ENCODE measurements around the gene SCFD2. TPM values are rescaled to one million over a fixed set of nuclear protein-coding genes. Genes with fewer than 3 reads are reported as not detected.
A peak's percentile ranks its signal among the peaks of the same experiment; 100 is the strongest.
"Not testable (repeated sequence)": the region's sequence is repeated elsewhere in the genome, so short reads cannot be mapped to it uniquely, and the experiment has no call there.

The SCFD2 gene
- total RNA-seq, 1 donor from 2014 or later: 16.5 TPM

DNA sequence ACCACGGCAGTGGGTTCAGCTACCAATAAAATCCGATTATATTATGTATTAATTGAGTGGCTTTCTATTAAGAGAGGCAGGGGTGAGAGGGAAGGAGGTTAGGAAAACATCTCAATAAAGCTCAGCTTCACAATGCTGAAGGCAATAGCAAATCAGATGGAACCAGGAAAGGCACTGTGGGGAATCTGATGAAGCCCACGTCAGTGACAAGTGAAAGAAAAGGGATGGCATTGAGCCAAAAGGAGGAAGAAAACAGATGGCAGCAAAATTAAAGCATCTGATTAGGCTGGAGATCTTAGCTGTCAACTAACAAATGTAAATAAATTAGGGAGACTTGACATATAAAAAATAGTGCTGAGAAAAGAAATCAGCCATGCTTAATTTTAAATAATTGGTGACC is 322.8 kb downstream of the SCFD2 start:
- ATAC-seq: no peak

DNA sequence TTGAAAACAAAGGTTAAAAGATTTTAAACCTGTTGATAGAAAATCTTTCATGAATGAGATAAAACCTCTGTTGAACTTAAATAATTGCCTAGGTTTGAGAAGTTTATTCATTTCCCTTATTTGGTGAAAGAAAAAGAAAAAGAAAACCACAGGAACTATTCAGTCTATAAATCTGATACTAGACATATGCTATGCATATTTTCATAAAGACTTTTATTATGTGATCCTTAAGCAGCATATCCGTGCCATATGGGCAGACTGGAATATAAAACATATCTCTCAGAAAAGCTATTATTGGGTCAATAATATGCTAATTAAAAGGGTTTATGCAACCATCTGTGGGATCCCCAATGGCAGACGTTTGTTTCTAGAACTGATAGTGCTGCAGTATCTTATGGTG is 325.0 kb downstream of the SCFD2 start:
- no peak for ATAC-seq

DNA sequence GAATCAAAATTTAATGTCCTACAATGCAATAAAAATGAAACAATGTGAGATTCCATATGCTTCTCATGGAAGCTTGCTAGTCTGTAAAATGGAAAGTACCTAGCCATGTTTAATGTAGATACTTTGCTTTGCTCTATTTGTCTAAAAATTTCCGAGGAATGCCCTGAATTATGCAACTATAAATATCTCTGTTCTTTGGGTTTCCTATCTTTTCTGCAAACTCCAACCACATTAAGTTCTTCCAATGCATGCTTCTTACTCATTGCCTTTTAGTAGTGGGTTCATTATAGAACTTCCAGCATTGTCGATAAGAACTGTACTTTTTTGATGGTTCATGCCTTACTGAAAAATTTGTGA is 325.4 kb downstream of the SCFD2 start:
- ATAC-seq: no peak

DNA sequence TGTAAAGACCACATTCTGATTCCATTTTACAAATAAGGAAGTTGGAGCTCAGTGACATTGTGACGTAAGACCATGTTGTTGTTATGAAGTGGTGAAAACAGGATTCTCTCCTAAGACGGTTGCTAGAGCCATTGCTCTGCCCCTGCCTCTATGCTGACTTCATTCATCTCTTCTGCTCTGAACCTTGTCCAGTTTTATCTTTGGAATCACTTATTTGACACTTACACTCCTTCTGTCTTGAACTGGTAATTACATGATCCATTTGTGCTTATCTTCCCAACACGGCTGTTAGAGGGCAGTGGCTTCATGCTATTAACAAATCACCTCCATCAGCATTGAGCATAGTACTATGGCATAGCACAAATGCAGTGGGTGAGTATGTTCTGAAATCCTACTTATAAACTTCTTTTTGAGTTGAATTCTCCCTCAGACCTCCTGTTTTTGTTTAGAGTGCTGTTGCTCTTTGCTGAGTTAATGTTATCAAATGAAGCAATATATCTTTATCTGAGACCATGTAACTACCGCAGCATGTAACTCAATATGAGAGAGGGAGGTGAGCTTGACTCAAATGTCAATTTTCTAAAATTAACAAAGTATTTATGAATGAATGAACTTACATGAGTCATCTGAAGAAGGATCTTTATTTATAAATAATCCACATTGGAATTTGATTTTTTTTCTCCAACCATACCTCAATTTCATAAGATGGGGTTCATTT is 326.0 kb downstream of the SCFD2 start:
- ATAC-seq: no peak

DNA sequence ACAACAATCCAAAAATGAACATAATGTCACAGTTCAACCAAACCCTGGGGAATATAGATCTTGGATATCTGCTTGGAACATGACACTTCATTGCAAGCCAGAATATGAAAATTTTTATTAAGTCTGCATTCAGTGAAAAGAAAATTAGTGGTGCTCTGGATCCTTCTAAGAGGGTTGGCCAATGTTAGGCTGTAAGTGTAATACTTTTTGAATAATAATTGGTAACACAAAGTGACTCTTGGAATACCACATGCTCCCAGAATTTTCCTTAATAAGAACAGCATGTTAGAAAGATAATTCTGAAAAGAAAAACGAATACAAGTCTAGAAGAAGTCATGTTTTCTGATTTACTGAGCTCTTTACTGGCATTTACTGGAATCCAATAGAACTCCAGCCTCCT is 328.0 kb downstream of the SCFD2 start:
- ATAC-seq: no peak

DNA sequence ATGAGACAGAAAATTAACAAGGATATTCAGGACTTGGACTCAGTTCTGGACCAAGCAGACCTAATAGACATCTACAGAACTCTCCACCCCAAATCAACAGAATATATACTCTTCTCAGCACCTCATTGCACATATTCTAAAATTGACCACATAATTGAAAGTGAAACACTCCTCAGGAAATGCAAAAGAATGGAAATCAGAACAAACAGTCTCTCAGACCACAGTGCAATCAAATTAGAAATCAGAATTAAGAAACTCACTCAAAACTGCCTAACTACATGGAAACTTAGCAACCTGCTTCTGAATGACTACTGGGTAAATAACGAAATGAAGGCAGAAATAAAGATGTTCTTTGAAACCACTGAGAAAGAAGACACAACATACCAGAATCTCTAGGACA is 333.0 kb downstream of the SCFD2 start:
- ATAC-seq: not testable (repeated sequence)

DNA sequence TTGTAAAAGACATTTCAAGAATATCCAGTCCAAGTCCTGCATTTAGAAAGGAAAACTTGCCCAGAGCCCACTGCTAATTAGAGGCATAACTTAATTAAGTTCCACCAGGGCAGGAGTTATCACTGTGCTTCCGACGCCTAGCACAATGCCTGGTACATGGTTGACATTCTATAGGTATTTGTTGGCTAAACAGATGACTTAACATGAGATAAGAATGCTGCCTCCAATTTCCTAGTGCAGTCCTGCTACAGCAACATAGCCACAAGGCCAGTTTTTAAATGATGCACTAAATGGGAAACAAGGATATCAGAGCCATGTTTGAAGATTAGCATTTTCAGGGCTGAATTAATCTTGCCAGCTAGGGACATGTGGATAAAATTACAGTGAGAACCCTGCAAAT is 339.6 kb downstream of the SCFD2 start:
- no peak for ATAC-seq

DNA sequence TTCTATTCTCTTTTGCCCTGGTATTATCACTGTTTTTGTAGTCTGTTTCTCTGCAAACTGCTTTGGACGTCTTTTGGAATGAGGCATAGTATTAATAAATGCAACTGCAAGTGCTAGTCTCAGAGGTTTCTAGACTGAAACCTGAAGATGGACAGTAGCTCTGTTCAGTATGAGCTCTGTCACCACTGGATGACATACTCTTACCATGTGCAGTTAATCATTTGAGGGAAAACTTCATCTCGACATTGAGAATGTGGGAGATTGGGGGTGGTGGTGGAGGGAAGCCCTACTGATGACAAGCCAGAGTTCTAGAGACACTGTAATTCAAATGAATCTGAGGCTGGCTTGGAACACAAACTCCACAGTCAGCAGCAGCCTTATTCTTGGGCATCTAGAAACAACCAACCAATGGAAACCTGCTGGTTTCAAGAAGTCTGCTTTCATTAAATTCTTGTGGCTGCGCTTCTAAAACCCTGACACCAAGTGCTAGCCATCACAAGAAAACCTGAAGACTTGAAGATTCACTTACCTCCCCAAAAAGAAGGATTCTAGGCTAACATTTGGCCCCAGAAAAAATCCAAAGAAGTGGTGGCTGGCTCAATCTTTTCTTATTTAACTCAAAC is 342.1 kb downstream of the SCFD2 start:
- no peak for ATAC-seq

DNA sequence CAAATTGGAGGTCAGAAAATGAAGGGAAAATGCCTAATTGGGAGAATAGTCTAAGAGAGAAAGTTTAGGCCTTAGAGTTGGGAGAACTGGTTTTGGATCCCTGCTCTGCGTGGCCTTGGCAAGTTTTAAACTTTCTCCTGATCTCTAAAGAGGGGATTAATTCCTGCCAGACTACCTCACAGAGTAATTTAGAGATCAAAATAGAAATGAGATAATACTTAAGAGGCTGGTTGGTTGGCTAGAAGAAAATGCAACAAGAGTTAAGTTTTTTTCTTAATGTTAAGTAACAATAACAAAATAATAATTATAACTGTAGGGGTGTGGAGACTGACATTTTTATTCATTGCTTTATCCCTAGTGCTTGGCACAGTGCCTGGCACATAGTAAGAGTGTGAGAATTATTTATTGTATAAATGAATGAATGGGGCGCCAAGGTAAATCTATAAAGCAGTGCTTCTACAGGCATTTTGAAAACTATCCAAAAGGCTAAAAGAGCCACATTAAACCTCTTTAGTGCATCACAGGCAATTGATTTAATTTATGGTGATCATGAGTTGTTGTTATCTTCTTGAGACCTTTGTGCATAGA is 343.3 kb downstream of the SCFD2 start:
- peak; percentile 31 for ATAC-seq

DNA sequence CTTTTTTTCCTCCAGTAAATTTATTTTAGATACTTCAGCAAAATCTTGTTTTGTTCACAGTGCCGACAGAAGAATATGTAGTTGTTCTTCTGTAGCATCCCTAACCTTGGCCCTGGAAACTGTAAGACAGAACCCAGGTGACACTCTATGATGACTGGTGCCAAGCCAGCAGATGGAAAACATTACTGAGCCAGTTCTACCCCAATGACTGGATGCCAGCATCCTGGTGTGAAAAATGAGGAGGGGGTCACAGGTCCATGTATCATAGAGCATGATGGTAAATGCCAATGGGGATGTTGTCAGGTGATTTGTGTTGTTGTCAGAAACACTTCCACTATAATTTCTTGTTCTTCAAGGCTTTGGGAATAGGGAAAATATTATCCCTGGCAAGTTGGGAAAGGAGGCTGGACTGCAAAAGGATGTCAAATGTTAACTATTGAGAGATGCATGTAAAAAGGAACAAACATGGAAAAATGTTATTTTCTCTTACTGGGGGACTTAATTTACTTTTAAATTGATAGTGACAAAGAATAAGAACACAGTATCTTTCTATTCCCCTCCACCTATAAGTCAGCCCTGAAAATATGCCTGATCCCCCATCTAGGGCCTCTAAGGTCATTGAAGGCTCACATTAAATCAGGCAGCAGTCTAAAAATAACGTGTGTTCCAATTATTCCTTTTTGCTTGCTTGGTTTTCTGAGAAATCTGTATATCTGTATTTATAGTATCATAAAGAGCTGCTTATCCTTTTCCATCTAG is 343.9 kb downstream of the SCFD2 start:
- no peak for ATAC-seq

DNA sequence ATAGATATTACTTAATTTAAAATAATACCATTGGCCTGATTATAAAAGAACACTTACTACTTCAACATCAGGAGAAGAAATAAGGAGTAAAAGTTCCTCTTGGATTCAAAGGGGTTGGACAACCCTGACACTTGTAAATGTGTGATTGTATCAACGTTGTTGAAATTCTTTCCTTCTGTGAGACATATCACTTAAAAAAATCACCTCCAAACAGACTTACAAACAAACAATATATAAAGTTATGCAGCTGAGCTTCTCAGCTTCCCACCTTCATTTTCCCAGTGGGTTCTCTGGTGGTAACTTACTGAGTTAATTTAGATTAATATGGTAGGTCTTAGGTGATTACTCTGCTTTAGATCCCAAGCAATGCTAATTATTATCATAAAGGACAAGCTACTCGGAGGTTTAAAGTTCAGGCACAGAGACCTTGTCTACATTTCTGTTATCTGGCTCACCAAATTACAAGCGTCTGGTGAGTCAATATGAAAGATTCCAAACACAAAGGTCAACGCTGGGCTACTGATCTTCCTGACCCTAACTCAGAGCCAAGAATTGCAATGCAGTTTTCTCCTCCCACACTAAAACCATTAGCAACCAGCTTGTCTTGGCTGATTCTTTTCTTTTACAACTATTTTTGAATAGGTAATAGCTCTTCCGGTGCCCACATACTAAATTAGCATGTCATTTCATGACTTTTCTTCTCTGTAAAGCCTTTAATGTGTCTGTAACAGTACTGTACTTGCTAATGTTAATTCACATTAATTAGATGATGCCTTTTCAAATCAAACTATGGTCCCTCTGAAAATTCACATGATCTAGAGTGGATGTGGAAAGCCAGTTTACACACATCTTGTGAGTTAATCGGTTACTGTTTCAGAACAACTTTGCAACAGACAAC is 346.1 kb downstream of the SCFD2 start:
- no peak for ATAC-seq

DNA sequence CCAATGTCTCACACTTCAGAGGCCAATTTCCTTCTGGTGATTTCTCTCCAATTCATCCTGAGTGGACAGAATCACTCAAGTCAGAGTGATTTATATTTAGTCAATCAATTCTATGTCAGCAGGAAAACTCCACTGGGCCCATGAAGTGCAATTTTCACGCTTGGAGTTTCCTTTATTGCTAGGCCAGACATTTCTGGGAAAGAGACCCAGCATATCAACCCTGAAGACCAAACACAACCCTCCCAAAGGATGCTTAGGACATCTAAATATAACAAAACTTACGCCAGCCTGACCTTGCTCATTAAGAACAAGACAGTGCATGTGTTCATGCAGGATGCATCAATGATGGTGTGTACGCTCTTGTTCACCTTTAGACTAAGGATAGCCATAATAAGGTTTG is 347.4 kb downstream of the SCFD2 start:
- ATAC-seq: no peak

DNA sequence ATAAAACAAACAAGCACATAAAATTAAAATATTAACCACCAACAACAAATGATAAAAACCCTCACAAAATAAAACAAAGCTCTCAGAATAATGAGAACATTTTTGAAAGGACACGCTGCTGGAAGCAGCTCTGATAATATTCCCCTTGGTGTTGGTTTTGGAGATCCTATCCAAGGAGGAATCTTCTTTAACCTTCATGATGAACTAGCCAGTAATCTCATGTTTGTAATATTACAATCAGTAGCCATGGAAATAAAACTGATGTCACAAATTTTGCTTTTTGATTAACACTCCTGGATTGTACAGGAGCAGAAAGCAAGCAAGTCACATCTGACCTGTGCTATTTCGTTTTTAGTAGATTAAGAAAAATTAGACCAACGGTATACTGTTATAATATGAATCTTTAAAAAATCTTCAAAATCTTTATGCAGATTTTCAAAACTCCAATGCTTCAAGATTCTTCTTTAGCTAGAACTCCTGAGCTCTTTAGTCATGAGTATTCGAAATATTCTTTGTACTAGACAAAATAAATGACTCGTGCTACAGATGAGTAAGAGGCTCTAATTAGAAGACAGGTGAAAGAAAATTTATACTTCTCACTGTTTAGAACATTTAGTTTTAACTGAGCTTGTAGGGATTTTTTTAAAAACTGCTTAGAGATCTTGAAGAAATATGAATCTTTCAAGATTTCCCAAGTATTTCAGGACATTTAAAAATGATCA is 349.6 kb downstream of the SCFD2 start:
- no peak for ATAC-seq

DNA sequence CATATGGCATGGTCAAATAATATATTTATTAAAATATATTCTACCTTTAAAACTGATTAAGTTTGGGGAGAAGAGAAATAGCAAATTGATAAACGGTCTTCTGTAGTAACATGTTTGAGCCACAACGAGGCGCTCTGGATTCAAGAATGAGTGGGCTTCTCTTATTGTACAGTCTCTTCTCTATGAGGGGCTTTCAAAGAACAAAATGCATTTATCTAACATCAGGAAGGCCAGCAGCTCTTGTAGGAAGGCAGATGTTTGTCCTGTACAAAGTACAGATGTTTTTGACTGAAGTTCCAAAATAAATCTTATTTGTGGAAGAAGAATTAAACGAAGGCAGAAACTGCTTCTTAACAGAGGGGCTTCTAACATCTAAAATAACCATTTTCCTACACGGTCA is 350.2 kb downstream of the SCFD2 start:
- ATAC-seq: no peak

DNA sequence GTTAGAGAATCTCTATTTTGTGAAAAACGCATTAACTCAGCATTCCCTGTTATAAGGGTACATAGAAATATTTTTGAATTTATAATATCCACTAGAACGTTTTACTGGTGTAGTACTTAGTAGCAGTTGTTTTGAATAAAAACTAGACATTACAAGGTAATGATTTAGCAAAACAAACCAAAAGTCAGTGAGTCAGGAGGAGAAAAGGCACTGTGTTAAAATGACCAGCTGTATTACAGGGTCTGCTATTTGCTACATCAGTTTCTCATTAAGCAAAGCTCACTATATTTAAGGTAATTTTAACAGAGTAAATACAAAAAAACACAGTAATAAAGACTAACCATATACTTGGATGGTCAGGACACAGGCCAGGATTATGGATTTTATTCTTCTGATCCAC is 351.0 kb downstream of the SCFD2 start:
- ATAC-seq: no peak

DNA sequence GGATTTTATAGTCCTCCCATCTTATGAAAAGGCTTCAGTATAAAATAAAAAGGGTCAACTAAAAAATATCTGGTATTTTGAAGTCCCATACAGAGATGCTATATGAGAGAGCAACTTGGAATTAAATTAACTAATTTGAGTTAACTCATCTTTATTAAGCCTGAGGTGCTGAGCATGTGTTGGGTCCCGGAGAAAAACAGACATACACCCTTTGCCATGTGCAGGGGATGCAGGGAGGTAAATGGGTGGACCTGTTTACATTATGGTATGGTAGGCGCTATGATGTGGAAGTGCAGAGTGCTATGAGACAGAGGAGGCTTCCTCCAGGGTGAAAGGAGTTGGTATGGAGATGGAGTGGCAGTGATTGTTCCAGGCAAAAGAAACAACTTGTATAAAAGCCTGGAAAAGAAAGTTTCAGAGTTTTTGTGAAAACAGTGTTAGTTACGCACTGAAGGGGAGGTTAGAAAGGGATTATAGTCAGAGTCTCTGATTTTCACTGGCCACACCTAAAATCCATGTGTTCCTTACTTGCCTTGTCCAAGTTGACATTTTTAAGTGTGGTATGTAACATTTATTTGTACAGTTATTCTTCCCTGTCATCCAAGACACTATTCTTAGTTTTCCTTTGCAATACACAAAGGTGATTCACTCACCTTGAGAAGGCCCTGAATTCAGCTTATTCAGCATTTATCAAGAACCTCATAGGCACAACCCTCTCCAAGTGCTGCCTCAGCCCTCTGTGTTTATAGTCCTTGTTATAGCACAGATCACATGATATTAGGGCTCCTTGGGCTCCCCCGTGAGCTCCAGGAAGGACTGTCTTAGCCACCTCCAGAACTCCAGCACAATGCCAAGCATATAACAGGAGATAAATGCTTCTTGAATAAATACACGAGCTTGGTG is 351.7 kb downstream of the SCFD2 start:
- peak; percentile 37 for ATAC-seq

DNA sequence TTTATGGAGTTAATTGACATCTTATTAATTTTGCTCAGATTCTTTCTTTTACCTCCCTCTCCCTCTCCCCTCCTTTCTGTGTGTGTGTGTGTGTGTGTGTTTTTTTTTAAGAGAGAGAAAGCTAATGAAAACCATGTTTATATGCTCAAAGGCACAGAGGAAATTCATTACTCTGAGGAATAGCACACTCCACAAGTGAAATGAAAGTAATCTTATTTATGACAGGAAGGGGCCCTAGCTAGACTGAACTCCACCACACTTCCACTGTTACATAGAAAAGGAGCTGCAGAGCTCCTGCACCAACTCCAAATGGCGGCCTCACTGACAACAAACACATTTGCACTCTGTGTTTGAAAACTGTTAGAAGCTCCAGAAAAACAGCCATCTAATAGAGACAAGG is 353.1 kb downstream of the SCFD2 start:
- ATAC-seq: no peak

DNA sequence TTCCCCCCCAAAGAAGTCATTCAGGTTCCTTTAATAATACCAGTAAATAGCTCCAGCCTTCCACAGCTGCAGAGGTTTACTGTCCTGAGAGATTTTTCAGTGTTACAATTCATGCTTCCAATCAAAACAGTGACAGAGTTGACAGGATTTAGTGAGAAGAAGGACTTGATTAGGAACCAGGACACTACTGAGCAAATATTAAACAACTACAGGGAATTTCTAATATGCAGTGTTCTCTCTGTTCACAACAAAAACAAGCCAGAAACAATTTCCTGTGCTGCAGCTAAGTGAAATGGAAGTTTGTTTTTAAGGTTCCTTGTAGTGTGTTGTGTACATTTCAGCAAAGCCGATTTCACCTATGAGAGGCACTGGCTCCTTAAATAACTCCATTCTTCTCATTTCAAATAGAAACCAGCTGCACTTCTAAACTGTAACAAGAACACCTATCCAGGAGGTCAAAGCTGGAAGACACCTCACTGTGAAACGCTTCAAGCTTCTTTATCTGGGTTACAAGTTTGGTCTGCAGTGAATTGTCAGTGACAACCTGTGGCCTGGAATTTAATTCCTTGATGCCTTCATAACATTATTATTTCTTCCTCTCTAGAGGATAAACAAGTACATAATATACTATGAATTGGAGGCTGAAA is 354.5 kb downstream of the SCFD2 start:
- no peak for ATAC-seq

DNA sequence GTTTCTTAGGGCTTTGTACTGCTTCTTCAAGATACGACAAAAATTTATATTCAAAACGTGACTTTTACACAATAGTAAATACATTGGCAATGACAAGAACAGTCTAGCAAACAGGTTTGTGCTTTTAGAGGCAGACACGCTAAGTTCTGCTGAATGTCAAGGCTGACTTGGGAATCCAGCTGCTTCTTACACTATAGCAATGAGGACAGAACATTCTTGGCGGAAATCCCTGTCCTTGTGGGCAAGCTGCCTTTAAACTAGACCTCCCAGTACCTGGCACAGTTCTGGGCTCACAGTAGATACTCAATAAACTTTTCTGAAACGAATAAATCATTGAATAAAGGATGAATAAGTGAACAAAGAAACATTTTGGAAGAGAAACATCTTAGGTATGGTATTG is 355.5 kb downstream of the SCFD2 start:
- no peak for ATAC-seq

DNA sequence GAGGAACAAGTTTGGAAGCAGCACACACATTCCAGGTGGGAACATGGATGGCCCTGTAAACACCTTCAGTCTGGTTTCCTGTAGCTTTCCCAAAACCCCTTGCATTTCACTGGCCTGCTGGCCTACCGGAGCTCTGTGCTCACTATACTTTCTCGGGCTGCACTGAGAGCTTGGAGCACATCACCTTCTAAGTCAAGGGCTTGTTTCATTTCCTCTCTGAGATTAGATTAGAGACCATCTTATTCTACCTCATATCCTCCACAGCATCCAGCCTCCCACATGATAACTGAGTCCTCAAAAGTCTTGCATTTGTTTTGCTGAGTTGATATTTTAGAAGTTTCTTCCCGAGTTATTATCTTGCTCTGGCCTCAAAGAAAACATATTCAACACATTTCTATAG is 356.0 kb downstream of the SCFD2 start:
- no peak for ATAC-seq
